Measurements from ENCODE around the gene TRPC4AP. TPM values are rescaled to one million over a fixed set of nuclear protein-coding genes. Genes with fewer than 3 reads are reported as not detected.
"Not testable (repeated sequence)": the region's sequence is repeated elsewhere in the genome, so short reads cannot be mapped to it uniquely, and the experiment has no call there.

Gene TRPC4AP
- total RNA-seq, 1 donor from 2014 or later, result 60.2 TPM

GRCh38 chr20:35116258-35116657 is 23.7 kb upstream of the TRPC4AP start:
- intact Hi-C loops (cut with micrococcal nuclease), result no loop called here
- no peak for DNase-seq
- no peaks in the 10 kb centered on the region for H3K9me3 Mint-ChIP-seq
- ChIA-PET CTCF (no interaction called here), POLR2A (no interaction called here)
- H3K4me3 Mint-ChIP-seq, result no peak overlapping the region
- no peaks in the 10 kb centered on the region for H3K27me3 Mint-ChIP-seq
- no peak for ATAC-seq (ENCODE audit: low read depth)
- peaks cover 79% of the 10 kb centered on the region for H3K36me3 Mint-ChIP-seq (ENCODE audit: low read depth)
- no peaks in the 10 kb centered on the region for H3K4me1 Mint-ChIP-seq
- no peak for TF ChIP-seq CTCF (IDR thresholded peaks at IDR 0.05)
- H3K27ac Mint-ChIP-seq, result peak overlapping the region; percentile 36

- H3K4me3 Mint-ChIP-seq, result no peak overlapping the region
- H3K36me3 Mint-ChIP-seq (ENCODE audit: low read depth), result peaks cover 76% of the 10 kb centered on the region
- H3K27ac Mint-ChIP-seq, result no peak overlapping the region
- H3K27me3 Mint-ChIP-seq, result no peaks in the 10 kb centered on the region
- intact Hi-C loops (cut with micrococcal nuclease), result no loop called here
- POLR2A ChIA-PET, result no interaction called here
- ATAC-seq (ENCODE audit: low read depth) (no peak), DNase-seq (no peak)
- no peaks in the 10 kb centered on the region for H3K9me3 Mint-ChIP-seq
- CTCF ChIA-PET, result no interaction called here
- no peak for TF ChIP-seq CTCF (IDR thresholded peaks at IDR 0.05)
- H3K4me1 Mint-ChIP-seq, result no peaks in the 10 kb centered on the region
Measured at GRCh38 chr20:35115606-35116005, 23.0 kb upstream of the TRPC4AP start.

GRCh38 chr20:35112276-35112675 is 19.7 kb upstream of the TRPC4AP start:
- H3K4me3 Mint-ChIP-seq; H3K27ac Mint-ChIP-seq; DNase-seq; H3K9me3 Mint-ChIP-seq; CTCF ChIA-PET; H3K27me3 Mint-ChIP-seq; intact Hi-C loops (cut with micrococcal nuclease); ATAC-seq (ENCODE audit: low read depth); H3K4me1 Mint-ChIP-seq: not testable (repeated sequence)
- peaks cover 56% of the 10 kb centered on the region for H3K36me3 Mint-ChIP-seq (ENCODE audit: low read depth)
- POLR2A ChIA-PET, result interaction anchor here (0.7 kb wide), 1 partner anchor 20 kb away, joined by 3 read pairs; no protein-coding TSS in a partner anchor

- no peak for TF ChIP-seq CTCF (IDR thresholded peaks at IDR 0.05)
- peaks cover 47% of the 10 kb centered on the region for H3K36me3 Mint-ChIP-seq (ENCODE audit: low read depth)
- no peak for ATAC-seq (ENCODE audit: low read depth)
- H3K27ac Mint-ChIP-seq, result peak overlapping the region; percentile 47
- CTCF ChIA-PET, result interaction anchor here (1.2 kb wide), 1 partner anchor 15 kb away, joined by 5 read pairs; no protein-coding TSS in a partner anchor
- intact Hi-C loops (cut with micrococcal nuclease), result no loop called here
- no peaks in the 10 kb centered on the region for H3K4me1 Mint-ChIP-seq
- POLR2A ChIA-PET, result interaction anchor here (0.7 kb wide), 1 partner anchor 19 kb away, joined by 3 read pairs; no protein-coding TSS in a partner anchor
- no peak overlapping the region for H3K4me3 Mint-ChIP-seq
- no peaks in the 10 kb centered on the region for H3K9me3 Mint-ChIP-seq
- DNase-seq, result no peak
- no peaks in the 10 kb centered on the region for H3K27me3 Mint-ChIP-seq
Measured at GRCh38 chr20:35111141-35111888, 18.7 kb upstream of the TRPC4AP start.

- Mint-ChIP-seq H3K4me3 (no peak overlapping the region), H3K9me3 (no peaks in the 10 kb centered on the region), H3K4me1 (no peaks in the 10 kb centered on the region), H3K36me3 (ENCODE audit: low read depth) (peaks cover 27% of the 10 kb centered on the region), H3K27ac (no peak overlapping the region), H3K27me3 (no peaks in the 10 kb centered on the region)
- TF ChIP-seq CTCF (IDR thresholded peaks at IDR 0.05), result no peak
- CTCF ChIA-PET, result no interaction called here
- POLR2A ChIA-PET, result no interaction called here
- DNase-seq (no peak), ATAC-seq (ENCODE audit: low read depth) (no peak)
- intact Hi-C loops (cut with micrococcal nuclease), result no loop called here
Measured at GRCh38 chr20:35108921-35109320, 16.3 kb upstream of the TRPC4AP start.
